Neural progenitor cell (in vitro differentiated cells): Measurements from ENCODE around the gene RARA. TPM values are rescaled to one million over a fixed set of nuclear protein-coding genes. Genes with fewer than 3 reads are reported as not detected.

Source experiments
- DNase-seq: peaks from one replicate; pipeline ENCODE4 v3.0.0-alpha.2; 2016; ENCODE audit warnings: low spot score
- H2AFZ ChIP-seq: fragments of 200-600 bp; sonication (generic); replicated peaks from 2 replicates; pipeline ENCODE4 v1.6.1; 2016; ENCODE audit warnings: antibody characterized with exemption
- H3F3A ChIP-seq: fragments of 200-600 bp; sonication (generic); 2 replicates; pipeline ENCODE4 v1.6.1; 2016; ENCODE audit warnings: antibody characterized with exemption, low read depth
- H3K27ac ChIP-seq: fragments of 200-600 bp; sonication (generic); 2 replicates; pipeline ENCODE4 v1.5.1; 2016; ENCODE audit warnings: mild to moderate bottlenecking
- H3K27me3 ChIP-seq: fragments of 200-600 bp; sonication (generic); 2 replicates; pipeline ENCODE4 v1.6.1; 2016; ENCODE audit warnings: mild to moderate bottlenecking, moderate library complexity
- H3K36me3 ChIP-seq: fragments of 200-600 bp; sonication (generic); 2 replicates; pipeline ENCODE4 v1.5.1; 2016
- H3K4me1 ChIP-seq: fragments of 200-600 bp; sonication (generic); 2 replicates; pipeline ENCODE4 v1.6.1; 2016; ENCODE audit warnings: mixed run types
- H3K4me2 ChIP-seq: fragments of 200-600 bp; sonication (generic); 2 replicates; pipeline ENCODE4 v1.6.1; 2016
- H3K4me3 ChIP-seq: fragments of 200-600 bp; sonication (generic); 2 replicates; pipeline ENCODE4 v1.5.1; 2016
- H3K79me2 ChIP-seq: fragments of 200-600 bp; sonication (generic); 2 replicates; pipeline ENCODE4 v1.6.1; 2016; ENCODE audit warnings: low read depth
- H3K9ac ChIP-seq: fragments of 200-600 bp; sonication (generic); 2 replicates; pipeline ENCODE4 v1.6.1; 2016
- H3K9me3 ChIP-seq: fragments of 200-600 bp; sonication (generic); 2 replicates; pipeline ENCODE4 v1.5.1; 2016; ENCODE audit warnings: low read depth
- H4K20me1 ChIP-seq: fragments of 200-600 bp; sonication (generic); 2 replicates; pipeline ENCODE4 v1.6.1; 2016; ENCODE audit warnings: low read depth
- H3K27ac Mint-ChIP-seq: 3 replicates; pipeline ENCODE4 v1.8.0; 2021; ENCODE audit warnings: mixed read lengths
- H3K27me3 Mint-ChIP-seq: 2 replicates; pipeline ENCODE4 v1.8.0; 2022; ENCODE audit warnings: low read depth, mild to moderate bottlenecking, inconsistent platforms, moderate library complexity, mixed read lengths; ENCODE audit not compliant: insufficient read depth
- H3K36me3 Mint-ChIP-seq: 3 replicates; pipeline ENCODE4 v1.8.0; 2021; ENCODE audit warnings: mixed read lengths
- H3K4me1 Mint-ChIP-seq: 3 replicates; pipeline ENCODE4 v1.8.0; 2021; ENCODE audit warnings: mixed read lengths
- H3K4me3 Mint-ChIP-seq: 3 replicates; pipeline ENCODE4 v1.8.0; 2021; ENCODE audit warnings: mild to moderate bottlenecking, moderate library complexity, mixed read lengths
- H3K9me3 Mint-ChIP-seq: 3 replicates; pipeline ENCODE4 v1.8.0; 2020; ENCODE audit warnings: mixed read lengths
- EZH2 ChIP-seq: fragments of 200-600 bp; sonication (generic); IDR thresholded peaks from 2 replicates; pipeline ENCODE4 v1.6.1; 2017; ENCODE audit warnings: antibody characterized with exemption, mild to moderate bottlenecking, moderate library complexity
- EZH2phosphoT487 ChIP-seq: fragments of 200-600 bp; sonication (generic); IDR thresholded peaks from 2 replicates; pipeline ENCODE4 v1.6.1; 2017; ENCODE audit warnings: antibody characterized with exemption
- total RNA-seq: library from RNA; depleted of rRNA; stranded (reverse); fragments of >200 nt; gene quantifications from 2 replicates; pipeline ENCODE4 v1.2.3, GENCODE V29; 2015; ENCODE audit warnings: low replicate concordance
- TF ChIP-seq, protein P1 (sequence below): fragments of 200-600 bp; sonication (generic); IDR thresholded peaks from 2 replicates; pipeline ENCODE4 v1.5.1; 2017; ENCODE audit warnings: antibody characterized with exemption, mild to moderate bottlenecking

The RARA gene
- total RNA-seq, 1 donor from 2014 or later = 9.0 TPM

GRCh38 chr17:40341808-40342503, 33.0 kb downstream of the RARA start:
- H3K4me1 ChIP-seq = peaks cover 58% of the 10 kb centered on the region
- no peaks in the 10 kb centered on the region for H3K9me3 ChIP-seq
- H3K9ac ChIP-seq = no peak overlapping the region
- H3K27me3 Mint-ChIP-seq = peaks cover 9% of the 10 kb centered on the region
- H3K36me3 ChIP-seq = no peaks in the 10 kb centered on the region
- H3K4me3 Mint-ChIP-seq = peak overlapping the region; percentile 85
- DNase-seq = peak; percentile 84
- peaks cover 90% of the 10 kb centered on the region for H4K20me1 ChIP-seq
- H3K4me3 ChIP-seq = peak overlapping the region; percentile 64
- peaks cover 46% of the 10 kb centered on the region for H3K4me1 Mint-ChIP-seq
- H3K79me2 ChIP-seq = no peaks in the 10 kb centered on the region
- H3K9me3 Mint-ChIP-seq = no peaks in the 10 kb centered on the region
- H3K27ac ChIP-seq = no peak overlapping the region
- peak overlapping the region; percentile 98 for H3K4me2 ChIP-seq
- no peak overlapping the region for H2AFZ ChIP-seq
- no peak for TF ChIP-seq EZH2phosphoT487
- TF ChIP-seq, protein P1, sequence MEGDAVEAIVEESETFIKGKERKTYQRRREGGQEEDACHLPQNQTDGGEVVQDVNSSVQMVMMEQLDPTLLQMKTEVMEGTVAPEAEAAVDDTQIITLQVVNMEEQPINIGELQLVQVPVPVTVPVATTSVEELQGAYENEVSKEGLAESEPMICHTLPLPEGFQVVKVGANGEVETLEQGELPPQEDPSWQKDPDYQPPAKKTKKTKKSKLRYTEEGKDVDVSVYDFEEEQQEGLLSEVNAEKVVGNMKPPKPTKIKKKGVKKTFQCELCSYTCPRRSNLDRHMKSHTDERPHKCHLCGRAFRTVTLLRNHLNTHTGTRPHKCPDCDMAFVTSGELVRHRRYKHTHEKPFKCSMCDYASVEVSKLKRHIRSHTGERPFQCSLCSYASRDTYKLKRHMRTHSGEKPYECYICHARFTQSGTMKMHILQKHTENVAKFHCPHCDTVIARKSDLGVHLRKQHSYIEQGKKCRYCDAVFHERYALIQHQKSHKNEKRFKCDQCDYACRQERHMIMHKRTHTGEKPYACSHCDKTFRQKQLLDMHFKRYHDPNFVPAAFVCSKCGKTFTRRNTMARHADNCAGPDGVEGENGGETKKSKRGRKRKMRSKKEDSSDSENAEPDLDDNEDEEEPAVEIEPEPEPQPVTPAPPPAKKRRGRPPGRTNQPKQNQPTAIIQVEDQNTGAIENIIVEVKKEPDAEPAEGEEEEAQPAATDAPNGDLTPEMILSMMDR = no peak
- TF ChIP-seq EZH2 = no peak
- H3K36me3 Mint-ChIP-seq = no peaks in the 10 kb centered on the region
- H3K27me3 ChIP-seq = peaks cover 91% of the 10 kb centered on the region
- no peak overlapping the region for H3K27ac Mint-ChIP-seq
- peaks cover 42% of the 10 kb centered on the region for H3F3A ChIP-seq

- H3F3A ChIP-seq = peaks cover 42% of the 10 kb centered on the region
- peaks cover 89% of the 10 kb centered on the region for H4K20me1 ChIP-seq
- peaks cover 58% of the 10 kb centered on the region for H3K4me1 ChIP-seq
- H3K4me3 ChIP-seq = peak overlapping the region; percentile 64
- no peaks in the 10 kb centered on the region for H3K36me3 ChIP-seq
- Mint-ChIP-seq H3K27ac (peak overlapping the region; percentile 60), H3K27me3 (peaks cover 9% of the 10 kb centered on the region), H3K4me1 (peaks cover 53% of the 10 kb centered on the region), H3K4me3 (peak overlapping the region; percentile 85), H3K9me3 (no peaks in the 10 kb centered on the region), H3K36me3 (no peaks in the 10 kb centered on the region)
- TF ChIP-seq, protein P1 = peak; percentile 23
- TF ChIP-seq EZH2phosphoT487 (peak; percentile 45), EZH2 (peak; percentile 67)
- no peak overlapping the region for H3K27ac ChIP-seq
- H3K79me2 ChIP-seq = no peaks in the 10 kb centered on the region
- peak overlapping the region; percentile 98 for H3K4me2 ChIP-seq
- H3K9me3 ChIP-seq = no peaks in the 10 kb centered on the region
- peaks cover 86% of the 10 kb centered on the region for H3K27me3 ChIP-seq
- no peak for DNase-seq
- no peak overlapping the region for H3K9ac ChIP-seq
- no peak overlapping the region for H2AFZ ChIP-seq
Measured at GRCh38 chr17:40342504-40343218, 33.7 kb downstream of the RARA start.

DNA sequence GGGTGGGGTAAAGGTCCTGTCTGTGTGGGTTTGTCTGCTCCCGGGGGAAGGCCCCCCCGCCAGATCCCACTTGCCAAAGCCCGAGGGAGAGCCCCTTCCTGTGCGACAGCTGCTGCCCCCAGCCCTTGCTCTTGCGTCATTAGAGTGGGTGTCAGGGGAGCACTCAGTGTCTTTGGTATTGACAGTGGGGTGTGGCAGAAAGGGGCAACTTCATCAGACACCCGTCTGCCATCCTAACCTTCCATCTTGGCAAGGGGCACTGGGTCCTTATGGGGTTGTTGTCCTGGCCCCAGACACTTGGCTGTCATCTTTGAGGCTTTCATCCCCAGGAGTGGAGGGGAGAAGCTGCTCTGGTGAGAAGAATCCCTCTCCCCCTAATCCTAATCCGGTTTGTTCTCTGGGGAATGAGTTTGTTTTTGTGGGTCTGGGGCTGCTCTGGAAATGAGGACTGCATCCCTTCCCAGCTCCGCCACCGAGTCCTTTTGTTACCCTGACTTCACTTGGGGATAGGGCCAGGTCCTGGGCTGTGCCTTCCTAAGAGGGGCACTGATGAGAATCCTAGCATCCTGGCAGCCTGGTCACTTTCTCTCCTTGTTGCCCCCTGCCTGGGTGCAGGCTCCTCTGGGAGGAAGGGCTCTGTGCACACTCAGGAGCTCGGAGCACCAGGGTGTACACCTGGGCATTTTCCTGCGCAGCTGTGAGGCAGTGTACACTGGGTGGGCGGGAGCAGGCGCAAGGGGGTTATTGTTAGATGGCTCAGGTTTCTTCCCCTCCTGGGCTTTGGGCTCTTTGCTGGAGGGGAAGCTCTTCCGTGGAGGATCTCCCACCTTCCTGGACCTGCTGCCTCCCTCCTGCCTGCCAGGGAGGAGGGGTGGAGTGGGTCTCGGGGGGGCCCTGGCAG, 34.5 kb downstream of the RARA start:
- H3K4me2 ChIP-seq = peak overlapping the region; percentile 98
- H3K36me3 Mint-ChIP-seq = no peaks in the 10 kb centered on the region
- H3K9me3 ChIP-seq = no peaks in the 10 kb centered on the region
- peaks cover 42% of the 10 kb centered on the region for H3F3A ChIP-seq
- H4K20me1 ChIP-seq = peaks cover 90% of the 10 kb centered on the region
- H3K4me1 Mint-ChIP-seq = peaks cover 60% of the 10 kb centered on the region
- no peaks in the 10 kb centered on the region for H3K79me2 ChIP-seq
- H3K27ac Mint-ChIP-seq = peak overlapping the region; percentile 60
- no peak overlapping the region for H3K9ac ChIP-seq
- H3K27me3 Mint-ChIP-seq = peaks cover 9% of the 10 kb centered on the region
- H3K4me3 ChIP-seq = peak overlapping the region; percentile 64
- peaks cover 78% of the 10 kb centered on the region for H3K27me3 ChIP-seq
- peaks cover 66% of the 10 kb centered on the region for H3K4me1 ChIP-seq
- TF ChIP-seq, protein P1 = no peak
- TF ChIP-seq EZH2 (no peak), EZH2phosphoT487 (no peak)
- H3K9me3 Mint-ChIP-seq = no peaks in the 10 kb centered on the region
- no peaks in the 10 kb centered on the region for H3K36me3 ChIP-seq
- H3K4me3 Mint-ChIP-seq = peak overlapping the region; percentile 85
- no peak overlapping the region for H3K27ac ChIP-seq
- DNase-seq = peak; percentile 60
- H2AFZ ChIP-seq = no peak overlapping the region
